ENCODE data around the gene CDHR3. TPM values are rescaled to one million over a fixed set of nuclear protein-coding genes. Genes with fewer than 3 reads are reported as not detected.

Gene CDHR3
- total and polyA plus RNA-seq, 2 of the 8 experiments (the other 6 are each of a cell fraction or from before 2014, with no cell fraction given): 6.4 to 6.8 TPM

- H2BK15ac ChIP-seq (ENCODE audit: low read length): no peak overlapping the region
- H3K36me3 ChIP-seq (ENCODE audit: control insufficient read depth in 2 of 4, insufficient read depth in 4 of 4, low read length in 3 of 4): no peaks in the 10 kb centered on the region
- no peak overlapping the region for H3K14ac ChIP-seq (ENCODE audit: insufficient read length)
- H3K9ac ChIP-seq (replicated peaks in 1 of 4; ENCODE audit: extremely low read depth in 1 of 4, low read depth in 3 of 4, low read length in 3 of 4): no peak overlapping the region
- ChIA-PET CTCF (ENCODE audit: partially characterized antibody) (interaction anchor here (0.9 to 3.0 kb wide), 7 partner anchors 10 to 99 kb away, joined by 3 to 15 read pairs (median 5); no protein-coding TSS in a partner anchor), POLR2A (ENCODE audit: partially characterized antibody) (no interaction called here)
- H2AFZ ChIP-seq (ENCODE audit: low read length): no peak overlapping the region
- H3K9me3 ChIP-seq (ENCODE audit: insufficient read depth in 2 of 2, low read depth in 1 of 2, low read length in 1 of 2): no peaks in the 10 kb centered on the region
- H4K91ac ChIP-seq (replicated peaks; ENCODE audit: insufficient read length, low read length): no peak overlapping the region
- FAIRE-seq (no peak), DNase-seq (ENCODE audit: low read depth in 1 of 2, low spot score in 2 of 2) (no peak)
- H3K23me2 ChIP-seq (ENCODE audit: low read depth, low read length): no peaks in the 10 kb centered on the region; the same call in 1 of the 2 replicates
- H3K4ac ChIP-seq (replicated peaks; ENCODE audit: insufficient read length, low read depth, low read length): no peak overlapping the region
- no peak overlapping the region for H4K8ac ChIP-seq (ENCODE audit: extremely low read depth, insufficient read depth, low read length)
- H3K4me3 ChIP-seq (ENCODE audit: extremely low read depth in 1 of 4, insufficient read depth in 2 of 4, low read depth in 3 of 4, low read length in 4 of 4): no peak overlapping the region
- H2BK120ac ChIP-seq (replicated peaks; ENCODE audit: low read depth, low read length): no peak overlapping the region
- no peak overlapping the region for H3K4me2 ChIP-seq (ENCODE audit: insufficient read depth in 1 of 2, low read depth in 2 of 2, low read length in 2 of 2)
- peaks cover 4 to 14% (median 10%) of the 10 kb centered on the region in 4 experiments for H3K4me1 ChIP-seq (replicated peaks in 1 of 4; ENCODE audit: control insufficient read depth in 3 of 4, insufficient read depth in 4 of 4, low read length in 3 of 4)
- H3K56ac ChIP-seq (replicated peaks; ENCODE audit: insufficient read length, low read depth, low read length): no peak overlapping the region
- no peak overlapping the region for H4K5ac ChIP-seq (ENCODE audit: insufficient read length, low read depth, low read length)
- no peaks in the 10 kb centered on the region for H3K27me3 ChIP-seq (replicated peaks in 1 of 4; ENCODE audit: control insufficient read depth in 3 of 4, extremely low read depth in 1 of 4, insufficient read depth in 3 of 4, low read length in 3 of 4)
- H2BK5ac ChIP-seq (ENCODE audit: low read depth, low read length): no peak overlapping the region
- no peak overlapping the region for H2AK5ac ChIP-seq (ENCODE audit: low read depth, low read length)
- no peak overlapping the region for H3K27ac ChIP-seq (ENCODE audit: low read depth, low read length)
- H3K23ac ChIP-seq (ENCODE audit: insufficient read length): no peak overlapping the region
- 89% methylated on average over 3 of the region's 3 CpGs; no CpG with 5 or more reads in 1 of the 2 experiments for WGBS, 2 experiments (ENCODE audit: extremely low coverage in 1 of 2, insufficient coverage in 1 of 2, insufficient read length in 1 of 2, insufficient replicate concordance in 2 of 2, low coverage in 1 of 2, low lambda C conversion rate in 2 of 2, missing lambda C conversion rate in 1 of 2)
- H4K20me1 ChIP-seq (replicated peaks in 1 of 2; ENCODE audit: control insufficient read depth in 1 of 2, insufficient read depth in 2 of 2, low read length in 2 of 2): no peaks in the 10 kb centered on the region
- H3K79me2 ChIP-seq (ENCODE audit: control insufficient read depth in 1 of 2, insufficient read depth in 2 of 2, low read length in 2 of 2): no peaks in the 10 kb centered on the region
- no peak overlapping the region for H3K18ac ChIP-seq (ENCODE audit: extremely low read depth, low read length)
- H2BK20ac ChIP-seq (ENCODE audit: low read length): no peak overlapping the region
- H3K79me1 ChIP-seq (ENCODE audit: low read depth, low read length): no peaks in the 10 kb centered on the region
- no peak overlapping the region for H2BK12ac ChIP-seq (ENCODE audit: low read depth, low read length)
- no peak for TF ChIP-seq POLR2AphosphoS5 (IDR thresholded peaks at IDR 0.05; ENCODE audit: low read depth, low read length)
- no peak for TF ChIP-seq BRCA1 (IDR thresholded peaks at IDR 0.05; ENCODE audit: low read depth, low read length)
- TF ChIP-seq SRF (IDR thresholded peaks at IDR 0.05; ENCODE audit: low read depth, low read length): no peak
- TF ChIP-seq BACH1 (IDR thresholded peaks at IDR 0.05; ENCODE audit: low read length): no peak
- TF ChIP-seq NRF1 (IDR thresholded peaks at IDR 0.05; ENCODE audit: low read depth, low read length): no peak
- TF ChIP-seq CREB1 (IDR thresholded peaks at IDR 0.05): no peak
- TF ChIP-seq MAX (IDR thresholded peaks at IDR 0.05): no peak
- no peak for TF ChIP-seq EP300 (IDR thresholded peaks at IDR 0.05; ENCODE audit: borderline replicate concordance in 1 of 2, low read depth in 2 of 2, low read length in 2 of 2)
- TF ChIP-seq TEAD4 (IDR thresholded peaks at IDR 0.05; ENCODE audit: low read depth, low read length): no peak
- TF ChIP-seq PHF8 (conservative IDR thresholded peaks at IDR 0.05; ENCODE audit: low read depth, low read length): no peak
- TF ChIP-seq TAF1 (IDR thresholded peaks at IDR 0.05; ENCODE audit: low read depth, low read length): no peak
- TF ChIP-seq BCL11A (IDR thresholded peaks at IDR 0.05; ENCODE audit: low read depth in 2 of 2, low read length in 2 of 2): no peak
- TF ChIP-seq ATF2 (IDR thresholded peaks at IDR 0.05; ENCODE audit: low read length): no peak
Observed at GRCh38 chr7:105978035-105978434, 15.0 kb downstream of the CDHR3 start.
